Vagina (tissue), 2 donors: ENCODE results near the gene CELF6. TPM values are rescaled to one million over a fixed set of nuclear protein-coding genes. Genes with fewer than 3 reads are reported as not detected.

Source experiments
- DNase-seq, 2 donors: peaks; one replicate each; pipeline ENCODE4 v3.0.0-alpha.2; 2017; ENCODE audit errors: extremely low spot score in 2 of 2
- H3K27ac ChIP-seq: fragments of 200-600 bp; sonication (generic); one replicate; pipeline ENCODE4 v1.5.1; 2019
- H3K27me3 ChIP-seq: fragments of 200-600 bp; sonication (generic); one replicate; pipeline ENCODE4 v1.5.1; 2019
- H3K36me3 ChIP-seq, 2 donors: fragments of 200-600 bp; sonication (generic); one replicate each; pipeline ENCODE4 v1.5.1; 2017 to 2019
- H3K4me1 ChIP-seq: fragments of 200-600 bp; sonication (generic); one replicate; pipeline ENCODE4 v1.5.1; 2019
- H3K4me3 ChIP-seq, 2 donors: fragments of 200-600 bp; sonication (generic); 1 replicate in 1 of 2; 2 replicates in 1 of 2; pipeline ENCODE4 v1.5.1; 2016 to 2019
- H3K9me3 ChIP-seq: fragments of 200-600 bp; sonication (generic); one replicate; pipeline ENCODE4 v1.5.1; 2019
- CTCF ChIP-seq, 3 experiments: fragments of 450-650 bp in 2 of 3; fragments of 200-600 bp in 1 of 3; sonication (generic) in 1 of 3; IDR thresholded peaks; one replicate each; pipeline ENCODE4 v1.5.1; 2017 to 2019; ENCODE audit warnings: antibody characterized with exemption in 3 of 3, mild to moderate bottlenecking in 2 of 3, moderate library complexity in 2 of 3
- POLR2A ChIP-seq, 2 donors: fragments of 450-650 bp; IDR thresholded peaks; one replicate each; pipeline ENCODE4 v1.6.1; 2017; ENCODE audit warnings: antibody characterized with exemption in 2 of 2, mild to moderate bottlenecking in 2 of 2, moderate library complexity in 2 of 2
- POLR2AphosphoS5 ChIP-seq, 2 donors: sonication (generic); formaldehyde crosslinking; IDR thresholded peaks; one replicate each; pipeline ENCODE4 v1.9.0; 2017; ENCODE audit warnings: antibody characterized with exemption in 2 of 2, mild to moderate bottlenecking in 2 of 2, low read depth in 1 of 2; ENCODE audit not compliant: insufficient read depth in 1 of 2
- intact Hi-C: fragments of 100-400 bp; cut with DNase I; formaldehyde crosslinking; loops from one replicate; pipeline ENCODE4 v1.15.1; 2023
- total RNA-seq: library from RNA; depleted of rRNA; stranded (reverse); fragments of >200 nt; gene quantifications from one replicate; pipeline ENCODE4 v1.2.3, GENCODE V29; 2016

CELF6 gene
- total RNA-seq, 1 donor from 2014 or later, result 7.1 TPM

DNA sequence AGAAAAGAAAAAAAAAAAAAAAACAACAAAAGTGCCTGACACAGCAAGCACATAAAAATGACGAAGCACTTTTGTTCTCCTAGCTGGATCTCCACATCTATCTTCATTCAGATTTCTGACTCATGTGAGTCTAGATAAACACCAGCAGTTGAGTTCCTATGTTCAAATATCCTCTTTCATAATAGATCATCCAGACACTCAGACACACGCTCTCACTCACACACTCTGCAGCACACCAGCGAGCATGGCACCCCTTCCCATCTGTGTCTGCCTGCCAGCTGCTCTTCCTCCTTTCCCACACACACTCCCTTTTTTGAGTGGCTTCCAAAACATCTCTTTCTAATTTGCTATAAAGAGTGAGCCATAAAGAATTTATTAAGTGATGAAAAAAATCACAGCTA is 19.8 kb upstream of the CELF6 start:
- Histone ChIP-seq H3K27ac (peak overlapping the region; percentile 50), H3K36me3 (peaks cover 0 to 15% of the 10 kb centered on the region in 2 donors), H3K9me3 (no peaks in the 10 kb centered on the region), H3K27me3 (no peaks in the 10 kb centered on the region), H3K4me3 (no peak overlapping the region), H3K4me1 (no peaks in the 10 kb centered on the region)
- intact Hi-C loops, result no loop called here
- TF ChIP-seq CTCF (IDR thresholded peaks at IDR 0.05) (no peak), POLR2AphosphoS5 (IDR thresholded peaks at IDR 0.05; ENCODE audit: insufficient read depth in 1 of 2, low read depth in 1 of 2) (no peak), POLR2A (IDR thresholded peaks at IDR 0.05) (no peak)
- DNase-seq, result peak in 1 of 2 donors; percentile 70

GRCh38 chr15:72338617-72339321 is 18.8 kb upstream of the CELF6 start:
- intact Hi-C loops, result no loop called here
- Histone ChIP-seq H3K27ac (peak overlapping the region; percentile 34), H3K36me3 (peaks cover 0 to 5% of the 10 kb centered on the region in 2 donors), H3K9me3 (no peaks in the 10 kb centered on the region), H3K4me1 (no peaks in the 10 kb centered on the region), H3K27me3 (no peaks in the 10 kb centered on the region), H3K4me3 (no peak overlapping the region)
- no peak for DNase-seq
- TF ChIP-seq POLR2AphosphoS5 (IDR thresholded peaks at IDR 0.05; ENCODE audit: insufficient read depth in 1 of 2, low read depth in 1 of 2) (peak in 1 of 2 donors; percentile 46), POLR2A (IDR thresholded peaks at IDR 0.05) (no peak)

DNA sequence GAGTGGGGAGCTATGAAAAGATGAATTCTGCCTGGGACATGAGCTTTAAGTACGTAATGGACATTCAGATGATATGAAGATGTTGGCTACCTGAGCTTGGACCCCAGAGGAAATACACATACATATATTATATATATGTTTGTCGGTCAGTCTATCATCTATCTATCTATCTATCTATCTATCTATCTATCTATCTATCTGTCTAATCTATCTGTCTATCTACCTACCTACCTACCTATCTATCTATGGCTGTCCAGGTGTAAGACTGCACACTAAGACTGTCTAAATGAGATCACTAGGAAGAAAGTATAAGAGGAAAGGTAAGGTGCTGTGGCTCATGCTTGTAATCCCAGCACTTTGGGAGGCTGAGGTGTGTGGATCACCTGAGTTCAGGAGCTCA is 18.2 kb upstream of the CELF6 start:
- Histone ChIP-seq H3K27ac (peak overlapping the region; percentile 34), H3K4me3 (no peak overlapping the region), H3K27me3 (no peaks in the 10 kb centered on the region), H3K4me1 (no peaks in the 10 kb centered on the region), H3K36me3 (peaks cover 0 to 3% of the 10 kb centered on the region in 2 donors), H3K9me3 (no peaks in the 10 kb centered on the region)
- intact Hi-C loops, result no loop called here
- no peak for DNase-seq
- TF ChIP-seq CTCF (IDR thresholded peaks at IDR 0.05) (no peak), POLR2A (IDR thresholded peaks at IDR 0.05) (no peak), POLR2AphosphoS5 (IDR thresholded peaks at IDR 0.05; ENCODE audit: insufficient read depth in 1 of 2, low read depth in 1 of 2) (no peak)

DNA sequence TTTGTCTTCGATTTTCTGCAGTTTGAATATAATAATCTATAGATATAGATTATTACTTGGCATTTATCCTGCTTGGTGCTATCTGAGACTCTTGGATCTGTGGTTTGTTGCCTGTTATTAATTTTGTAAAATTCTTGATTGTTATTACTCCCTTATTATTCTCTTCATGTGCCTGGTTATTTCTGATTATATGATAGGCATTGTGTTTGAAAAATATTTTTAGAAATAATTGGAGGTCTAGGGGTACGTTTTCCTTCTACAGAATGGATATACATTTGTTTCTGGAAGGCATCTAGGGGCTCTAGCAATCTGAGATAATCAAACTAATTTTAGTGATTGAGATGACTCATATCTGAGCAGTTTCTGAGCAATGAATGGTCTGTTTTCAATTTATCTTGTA is 14.9 kb upstream of the CELF6 start:
- TF ChIP-seq POLR2AphosphoS5 (IDR thresholded peaks at IDR 0.05; ENCODE audit: insufficient read depth in 1 of 2, low read depth in 1 of 2) (no peak), CTCF (IDR thresholded peaks at IDR 0.05) (no peak), POLR2A (IDR thresholded peaks at IDR 0.05) (no peak)
- H3K36me3 ChIP-seq, result no peaks in the 10 kb centered on the region
- no peaks in the 10 kb centered on the region for H3K9me3 ChIP-seq
- no peak for DNase-seq
- no peak overlapping the region for H3K4me3 ChIP-seq
- H3K4me1 ChIP-seq, result no peaks in the 10 kb centered on the region
- no peak overlapping the region for H3K27ac ChIP-seq
- intact Hi-C loops, result no loop called here
- no peaks in the 10 kb centered on the region for H3K27me3 ChIP-seq

DNA sequence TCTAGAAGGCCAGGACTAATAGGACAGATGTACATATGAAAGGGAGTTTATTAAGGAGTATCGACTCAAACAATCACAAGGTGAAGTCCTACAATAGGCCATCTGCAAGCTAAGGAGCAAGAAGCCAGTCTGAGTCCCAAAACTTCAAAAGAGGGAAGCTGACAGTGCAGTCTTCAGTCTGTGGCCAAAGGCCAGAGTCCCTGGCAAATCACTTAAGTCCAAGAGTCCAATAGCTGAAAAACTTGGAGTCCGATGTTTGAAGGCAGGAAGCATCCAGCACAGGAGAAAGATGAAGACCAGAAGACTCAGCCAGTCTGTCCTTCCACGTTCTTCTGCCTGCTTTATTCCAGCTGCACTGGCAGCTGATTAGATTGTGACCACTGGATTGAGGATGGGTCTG is 11.1 kb upstream of the CELF6 start:
- no peak for TF ChIP-seq POLR2A (IDR thresholded peaks at IDR 0.05)
- TF ChIP-seq POLR2AphosphoS5 (IDR thresholded peaks at IDR 0.05; ENCODE audit: insufficient read depth in 1 of 2, low read depth in 1 of 2), result no peak
- TF ChIP-seq CTCF (IDR thresholded peaks at IDR 0.05), result no peak
- H3K4me1 ChIP-seq, result no peaks in the 10 kb centered on the region
- H3K9me3 ChIP-seq, result no peaks in the 10 kb centered on the region
- peaks cover 0 to 9% of the 10 kb centered on the region in 2 donors for H3K36me3 ChIP-seq
- H3K27me3 ChIP-seq, result no peaks in the 10 kb centered on the region
- H3K27ac ChIP-seq, result no peak overlapping the region
- DNase-seq, result peak in 1 of 2 donors; percentile 40
- intact Hi-C loops, result no loop called here
- no peak overlapping the region for H3K4me3 ChIP-seq
